Stimulated activated CD4-positive, alpha-beta T cell treated with anti-CD3 and anti-CD28 coated beads, Interleukin-12 subunit alpha, Interleukin-12 subunit beta, amount 100 ng/mL, for 24 hours (primary cell): Measurements from ENCODE around the gene SPATC1L.
"Not testable (repeated sequence)": the region's sequence is repeated elsewhere in the genome, so short reads cannot be mapped to it uniquely, and the experiment has no call there.

Source experiments
- DNase-seq, 2 experiments: peaks; one replicate each; pipeline ENCODE4 v3.0.0-alpha.2; 2020; ENCODE audit warnings: low read depth in 2 of 2

Gene SPATC1L

GRCh38 chr21:46183910-46184624, at the start of gene SPATC1L:
TSS of gene SPATC1L (minus strand) at chr21:46184459. CDS start at chr21:46182816, 1,643 bp downstream.
- peak; percentile 21 to 45 for DNase-seq

DNA sequence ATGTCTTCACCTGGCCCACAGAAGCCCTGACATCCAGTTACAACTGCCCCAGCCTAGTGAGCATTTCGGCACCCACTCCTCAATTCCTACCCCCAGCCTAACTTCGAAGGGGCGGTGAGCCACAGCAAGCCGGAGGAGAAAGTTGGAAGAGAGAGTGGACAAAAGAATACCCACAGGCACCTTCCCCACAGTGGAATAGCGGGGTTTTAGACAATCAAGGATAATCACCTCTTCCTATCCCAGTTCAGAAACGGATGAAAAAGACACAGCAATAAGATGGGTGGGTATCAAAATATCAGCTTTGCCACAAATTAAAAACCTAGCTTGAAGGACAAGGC, 45.6 kb upstream of the SPATC1L start:
- DNase-seq, result no peak

- no peak for DNase-seq
Measured at GRCh38 chr21:46229133-46229922, 45.1 kb upstream of the SPATC1L start.

DNA sequence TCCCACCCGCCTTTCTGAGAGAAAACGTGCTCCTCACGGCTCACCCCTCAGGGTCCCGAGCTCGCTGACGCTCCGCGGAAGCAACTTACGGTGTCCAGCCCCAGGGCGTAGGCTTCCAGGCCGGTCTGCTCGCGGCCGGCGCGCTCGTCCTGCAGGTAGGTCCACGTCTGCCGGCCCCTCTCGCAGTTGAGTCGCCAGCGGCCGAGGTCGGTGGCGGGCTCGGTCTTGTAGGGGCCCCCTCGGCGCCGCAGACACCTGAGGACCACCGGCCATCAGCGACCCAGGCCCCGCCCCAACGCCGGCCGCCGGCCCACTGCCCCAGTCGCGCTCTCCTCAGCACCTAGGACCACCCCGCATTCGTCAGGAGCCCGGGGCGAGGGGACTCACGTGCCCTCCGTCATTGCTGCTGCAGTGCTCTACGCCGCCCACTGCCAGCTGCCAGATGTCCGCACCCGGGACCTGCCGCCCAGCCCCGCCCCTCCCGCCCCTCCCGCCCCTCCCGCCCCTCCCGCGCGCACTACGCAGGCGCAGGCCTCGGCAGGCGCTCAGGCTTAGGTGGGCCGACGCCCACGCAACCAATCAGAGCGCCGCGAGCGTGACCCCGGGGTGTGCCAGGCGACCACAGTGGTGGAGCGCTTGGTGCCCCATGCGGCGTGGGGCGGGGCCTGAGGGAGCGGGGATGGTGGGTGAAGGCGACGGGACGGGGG, 44.2 kb upstream of the SPATC1L start, which contains the start of gene LSS:
Gene LSS, minus strand, starts transcription at position 430 of the 707 bp plus-strand sequence. Its CDS starts 29 bp downstream, at position 401.
- DNase-seq, result peak; percentile 89 to 94

DNA sequence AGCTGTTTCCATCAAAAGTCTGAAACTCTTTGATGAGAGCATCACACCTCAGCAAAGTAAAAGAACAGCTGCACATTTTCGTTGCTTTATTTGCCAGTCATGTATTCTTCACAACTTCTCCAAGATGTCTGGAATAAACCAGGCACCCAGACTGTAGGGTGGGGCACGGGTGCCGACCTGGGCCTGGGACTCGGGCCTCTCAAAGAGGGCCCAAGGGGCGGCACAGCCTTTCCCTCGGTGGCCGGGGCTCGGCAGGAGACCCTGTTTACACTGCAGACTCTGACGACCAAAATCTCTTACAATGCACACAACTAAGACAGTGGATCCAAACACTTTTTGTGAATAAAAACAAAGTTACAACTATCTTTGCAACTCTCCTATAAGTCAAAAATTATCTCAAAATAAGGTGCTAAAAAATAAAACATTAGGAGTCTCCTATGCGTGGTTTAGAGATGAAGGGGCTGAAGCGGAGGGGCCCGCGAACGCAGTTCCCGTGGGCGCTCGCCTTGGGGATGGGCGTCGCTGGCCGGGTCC, 43.6 kb upstream of the SPATC1L start:
- DNase-seq, result no peak

GRCh38 chr21:46226920-46227599, 42.8 kb upstream of the SPATC1L start:
- DNase-seq, result no peak

DNA sequence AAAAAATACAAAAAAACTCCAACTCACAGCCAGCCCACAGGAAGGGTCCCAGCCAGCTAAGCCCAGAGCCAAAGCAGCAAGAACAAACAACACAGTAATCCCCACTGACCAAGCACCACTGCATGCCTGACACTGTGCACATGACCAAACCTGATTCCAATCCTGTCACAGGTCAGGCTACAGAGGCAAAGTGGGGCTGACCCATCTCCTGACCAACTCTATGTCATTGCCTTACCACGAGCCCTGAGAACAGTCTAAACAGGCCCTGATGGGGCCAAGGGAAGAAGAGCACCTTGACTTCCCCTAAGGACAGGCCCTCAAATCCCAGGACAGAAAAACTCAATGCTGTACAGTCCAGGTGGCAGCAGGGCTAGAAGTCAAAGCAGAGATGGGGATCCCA, 41.9 kb upstream of the SPATC1L start:
- no peak for DNase-seq

GRCh38 chr21:46223661-46224060, 39.4 kb upstream of the SPATC1L start:
- not testable (repeated sequence) for DNase-seq

- no peak for DNase-seq
Measured at GRCh38 chr21:46223217-46223616, 39.0 kb upstream of the SPATC1L start.

DNA sequence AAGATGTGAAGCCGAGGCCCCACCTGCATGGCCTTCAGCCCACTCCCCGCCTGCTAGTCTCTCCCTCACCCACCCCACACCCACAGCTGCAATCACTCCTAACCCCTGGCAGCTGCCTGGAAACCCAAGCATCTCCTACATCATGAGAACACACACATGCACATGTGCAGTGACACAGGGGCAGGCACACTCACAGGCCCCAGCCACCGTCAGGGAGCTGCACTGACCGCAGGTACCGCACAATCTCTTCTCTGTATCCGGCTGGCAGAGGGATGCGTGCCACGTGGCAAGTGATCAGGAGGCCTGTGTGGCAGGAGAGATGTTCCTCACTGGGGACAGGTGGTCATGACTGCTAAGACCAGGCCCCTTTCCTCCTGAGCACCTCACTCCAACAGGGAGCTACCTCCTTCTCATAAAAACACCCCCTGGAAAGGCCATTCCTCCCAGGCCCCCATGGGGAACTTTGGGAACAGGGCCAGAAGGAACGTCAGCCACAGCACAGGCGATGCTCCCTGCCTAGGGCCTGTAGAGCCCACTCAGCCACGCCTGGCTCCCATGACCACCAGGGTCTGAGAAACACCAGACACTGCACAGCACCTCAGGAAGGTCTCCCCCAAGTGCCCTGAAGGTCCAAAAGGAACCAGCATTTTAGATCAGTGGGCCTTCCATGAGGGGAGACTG, 38.3 kb upstream of the SPATC1L start:
- DNase-seq, result no peak

GRCh38 chr21:46221664-46222435, 37.6 kb upstream of the SPATC1L start:
- DNase-seq, result no peak

DNA sequence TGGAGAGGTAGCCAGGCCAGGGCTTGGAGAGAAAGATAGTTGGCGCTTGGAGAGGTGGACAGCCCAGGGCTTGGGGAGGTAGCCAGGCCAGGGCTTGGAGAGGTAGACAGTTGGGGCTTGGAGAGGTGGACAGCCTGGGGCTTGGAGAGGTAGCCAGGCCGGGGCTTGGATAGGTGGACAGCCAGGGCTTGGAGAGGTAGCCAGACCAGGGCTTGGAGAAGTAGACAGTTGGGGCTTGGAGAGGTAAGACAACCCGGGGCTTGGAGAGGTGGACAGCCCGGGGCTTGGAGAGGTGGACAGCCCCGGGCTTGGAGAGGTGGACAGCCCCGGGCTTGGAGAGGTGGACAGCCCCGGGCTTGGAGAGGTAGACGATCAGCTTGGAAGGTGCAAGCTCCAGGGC, 36.6 kb upstream of the SPATC1L start:
- no peak for DNase-seq

DNA sequence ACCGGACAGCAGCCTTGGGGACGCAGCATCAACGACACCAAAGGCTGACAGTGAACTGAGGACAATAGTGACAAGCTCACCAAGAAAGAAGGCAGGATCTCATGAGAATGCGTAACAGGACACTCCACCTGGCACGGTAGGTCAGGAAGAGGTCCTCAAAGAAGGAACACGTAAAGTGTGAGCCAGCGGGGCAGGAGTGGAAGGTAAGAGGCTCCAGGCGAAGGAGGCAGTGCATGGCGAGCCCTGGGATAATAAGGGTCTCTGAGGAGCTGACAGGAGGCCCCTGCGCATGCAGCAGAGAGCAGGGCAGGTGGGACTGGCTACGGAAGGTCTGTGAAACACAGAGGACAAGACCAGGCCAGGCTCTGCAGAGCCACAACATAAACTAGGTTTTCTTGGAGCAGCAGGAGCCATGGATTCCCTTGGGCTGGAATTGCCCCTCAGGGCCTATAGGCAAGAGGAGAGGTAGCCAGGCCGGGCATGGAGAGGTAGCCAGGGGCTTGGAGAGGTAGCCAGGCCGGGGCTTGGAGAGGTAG, 36.1 kb upstream of the SPATC1L start:
- no peak for DNase-seq

DNA sequence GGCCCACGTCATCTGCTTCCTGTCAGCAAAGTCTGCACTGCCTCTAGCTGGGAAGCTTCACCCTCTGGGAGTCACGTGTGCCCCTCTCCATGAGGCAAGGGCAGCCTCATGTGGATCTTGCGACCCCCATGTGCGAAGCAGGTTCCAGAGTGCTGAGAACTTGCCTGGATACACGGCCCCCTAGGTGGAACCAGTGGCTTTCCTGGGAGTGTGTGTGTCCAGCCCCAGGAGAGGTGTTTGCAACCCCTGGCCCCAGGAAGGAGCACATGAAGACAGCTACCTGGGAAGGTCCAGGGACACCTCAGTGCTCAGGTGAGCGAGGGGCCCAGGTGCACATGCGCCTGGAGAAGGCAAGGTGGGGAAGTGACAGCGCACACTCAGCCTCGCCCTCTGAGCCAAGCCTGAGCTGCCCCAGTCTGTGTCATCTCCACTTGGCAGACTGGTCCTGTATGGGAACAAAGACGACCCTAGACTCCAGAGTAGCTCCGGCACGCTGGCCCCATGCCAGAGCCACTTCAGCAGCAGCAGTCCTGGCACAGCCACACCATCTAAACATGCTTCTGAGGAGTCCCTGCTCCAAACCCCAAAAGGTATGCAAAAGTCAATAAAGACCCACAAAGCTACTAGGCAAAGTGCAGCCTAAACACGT, 35.5 kb upstream of the SPATC1L start:
- no peak for DNase-seq

DNA sequence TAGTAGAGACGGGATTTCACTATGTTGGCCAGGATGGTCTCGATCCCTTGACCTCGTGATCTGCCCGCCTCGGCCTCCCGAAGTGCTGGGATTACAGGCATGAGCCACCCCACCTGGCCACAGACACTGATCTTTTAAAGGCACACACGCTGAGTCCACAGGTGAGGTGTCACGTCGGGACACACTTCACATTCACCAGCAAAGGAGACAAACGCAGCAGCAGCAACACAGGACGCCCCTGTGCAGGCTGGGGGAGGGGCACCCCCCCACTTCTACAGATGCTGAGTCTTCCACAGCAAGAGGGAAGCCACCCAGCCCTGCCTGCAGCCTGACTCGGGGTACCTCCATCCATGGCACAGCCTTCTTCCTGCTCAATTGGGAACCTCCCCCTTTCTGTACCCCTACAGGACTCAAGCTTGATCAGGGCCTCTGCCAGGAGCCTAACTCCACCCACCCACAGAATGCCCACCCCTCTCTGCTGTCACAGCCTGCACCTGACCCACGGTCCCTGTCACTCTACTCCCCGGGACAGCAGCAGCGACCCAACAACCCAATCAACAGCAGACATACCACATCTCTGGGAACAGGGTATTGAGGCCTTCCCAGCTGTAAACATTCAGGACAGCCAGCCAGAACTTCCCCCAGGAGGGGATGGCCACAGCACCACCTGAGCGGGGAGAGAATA, 34.8 kb upstream of the SPATC1L start:
- DNase-seq, result no peak

- no peak for DNase-seq
Measured at GRCh38 chr21:46217511-46218196, 33.4 kb upstream of the SPATC1L start.

DNA sequence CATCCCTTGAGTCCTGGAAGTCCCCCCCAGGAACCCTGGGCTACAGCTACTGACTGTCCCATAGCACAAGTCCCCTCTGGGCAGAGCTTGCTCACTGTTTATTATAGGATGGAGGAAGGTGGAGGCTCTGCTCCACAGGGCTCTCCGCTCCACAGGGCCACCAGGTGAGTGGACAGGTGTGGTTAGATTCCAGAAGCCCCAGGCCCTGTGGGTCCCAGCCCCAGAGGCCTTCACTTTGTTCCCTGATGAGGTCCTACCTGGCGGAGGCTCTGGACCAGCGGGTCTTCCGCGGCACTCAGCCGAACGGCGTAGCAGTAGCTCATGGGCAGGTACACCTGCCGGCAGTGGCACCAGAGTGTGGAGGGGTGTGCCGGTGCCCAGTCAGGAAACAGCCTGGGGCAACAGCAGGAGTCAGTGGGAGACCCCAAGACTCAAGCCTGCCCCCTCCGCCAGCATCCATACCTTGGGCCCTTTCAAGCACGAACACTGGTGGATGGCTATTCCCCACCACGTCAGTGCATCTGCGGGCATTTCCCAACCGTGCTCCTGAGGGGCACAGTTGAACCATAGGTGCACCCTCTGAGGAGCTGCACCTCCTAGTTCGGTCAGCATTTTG, 32.0 kb upstream of the SPATC1L start:
- DNase-seq, result no peak
